Measurements from ENCODE around the gene CDH23. TPM values are rescaled to one million over a fixed set of nuclear protein-coding genes. Genes with fewer than 3 reads are reported as not detected.

Gene CDH23
- total and polyA plus RNA-seq, 9 of the 15 experiments (the other 6 are each of a cell fraction or from before 2014, with no cell fraction given), result 0.18 to 1.2 (median 0.47) TPM

DNA sequence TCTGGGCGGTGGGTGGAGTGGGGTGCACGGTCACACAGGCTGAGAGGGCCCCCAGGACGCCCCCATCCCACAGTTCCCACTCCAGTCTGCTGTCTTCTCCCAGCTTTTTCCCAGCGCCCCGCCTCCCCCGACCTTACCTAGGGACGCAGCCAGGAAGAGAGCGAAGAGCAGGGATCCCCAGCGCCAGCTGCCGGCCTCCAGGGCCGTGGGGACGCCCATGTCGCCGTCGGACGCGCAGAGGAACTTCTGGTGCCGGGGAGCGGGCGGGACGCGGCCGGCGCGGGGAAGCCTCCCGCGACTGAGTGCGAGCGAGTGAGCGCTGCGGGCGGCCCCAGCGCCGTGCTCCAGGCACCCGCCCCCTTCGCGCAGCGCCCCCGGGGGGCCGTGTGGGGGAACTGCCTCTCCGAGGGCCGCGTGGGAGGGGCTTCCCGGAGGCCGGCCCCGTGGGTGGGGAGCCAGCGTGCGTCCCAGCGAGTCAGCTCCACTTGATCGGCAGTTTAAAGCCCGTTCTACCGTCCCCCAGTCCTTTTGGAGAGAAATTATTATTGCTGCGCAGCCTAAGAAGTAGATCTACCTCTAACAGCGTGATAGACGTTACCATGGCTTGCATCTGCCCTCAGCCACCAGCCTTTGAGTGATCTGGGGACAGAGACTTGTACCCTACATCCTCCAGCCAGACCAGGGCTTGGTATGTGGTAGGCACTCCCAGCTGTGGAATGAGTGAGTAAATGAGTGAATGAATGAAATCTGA, 376.7 kb downstream of the CDH23 start, which contains the start of gene VSIR (continued):
- TF ChIP-seq ZFX (CRISPR knock-in tag; IDR thresholded peaks at IDR 0.05), result peak; percentile 75
- no peak for TF ChIP-seq NFYB (IDR thresholded peaks at IDR 0.05; ENCODE audit: extremely low read depth, insufficient read length)
- peak in 1 of 2 experiments; percentile 77; a peak in 2 of 4 replicates for TF ChIP-seq UBTF (IDR thresholded peaks at IDR 0.05; ENCODE audit: borderline replicate concordance in 1 of 2, low read depth in 2 of 2, low read length in 2 of 2)
- TF ChIP-seq, protein P1, sequence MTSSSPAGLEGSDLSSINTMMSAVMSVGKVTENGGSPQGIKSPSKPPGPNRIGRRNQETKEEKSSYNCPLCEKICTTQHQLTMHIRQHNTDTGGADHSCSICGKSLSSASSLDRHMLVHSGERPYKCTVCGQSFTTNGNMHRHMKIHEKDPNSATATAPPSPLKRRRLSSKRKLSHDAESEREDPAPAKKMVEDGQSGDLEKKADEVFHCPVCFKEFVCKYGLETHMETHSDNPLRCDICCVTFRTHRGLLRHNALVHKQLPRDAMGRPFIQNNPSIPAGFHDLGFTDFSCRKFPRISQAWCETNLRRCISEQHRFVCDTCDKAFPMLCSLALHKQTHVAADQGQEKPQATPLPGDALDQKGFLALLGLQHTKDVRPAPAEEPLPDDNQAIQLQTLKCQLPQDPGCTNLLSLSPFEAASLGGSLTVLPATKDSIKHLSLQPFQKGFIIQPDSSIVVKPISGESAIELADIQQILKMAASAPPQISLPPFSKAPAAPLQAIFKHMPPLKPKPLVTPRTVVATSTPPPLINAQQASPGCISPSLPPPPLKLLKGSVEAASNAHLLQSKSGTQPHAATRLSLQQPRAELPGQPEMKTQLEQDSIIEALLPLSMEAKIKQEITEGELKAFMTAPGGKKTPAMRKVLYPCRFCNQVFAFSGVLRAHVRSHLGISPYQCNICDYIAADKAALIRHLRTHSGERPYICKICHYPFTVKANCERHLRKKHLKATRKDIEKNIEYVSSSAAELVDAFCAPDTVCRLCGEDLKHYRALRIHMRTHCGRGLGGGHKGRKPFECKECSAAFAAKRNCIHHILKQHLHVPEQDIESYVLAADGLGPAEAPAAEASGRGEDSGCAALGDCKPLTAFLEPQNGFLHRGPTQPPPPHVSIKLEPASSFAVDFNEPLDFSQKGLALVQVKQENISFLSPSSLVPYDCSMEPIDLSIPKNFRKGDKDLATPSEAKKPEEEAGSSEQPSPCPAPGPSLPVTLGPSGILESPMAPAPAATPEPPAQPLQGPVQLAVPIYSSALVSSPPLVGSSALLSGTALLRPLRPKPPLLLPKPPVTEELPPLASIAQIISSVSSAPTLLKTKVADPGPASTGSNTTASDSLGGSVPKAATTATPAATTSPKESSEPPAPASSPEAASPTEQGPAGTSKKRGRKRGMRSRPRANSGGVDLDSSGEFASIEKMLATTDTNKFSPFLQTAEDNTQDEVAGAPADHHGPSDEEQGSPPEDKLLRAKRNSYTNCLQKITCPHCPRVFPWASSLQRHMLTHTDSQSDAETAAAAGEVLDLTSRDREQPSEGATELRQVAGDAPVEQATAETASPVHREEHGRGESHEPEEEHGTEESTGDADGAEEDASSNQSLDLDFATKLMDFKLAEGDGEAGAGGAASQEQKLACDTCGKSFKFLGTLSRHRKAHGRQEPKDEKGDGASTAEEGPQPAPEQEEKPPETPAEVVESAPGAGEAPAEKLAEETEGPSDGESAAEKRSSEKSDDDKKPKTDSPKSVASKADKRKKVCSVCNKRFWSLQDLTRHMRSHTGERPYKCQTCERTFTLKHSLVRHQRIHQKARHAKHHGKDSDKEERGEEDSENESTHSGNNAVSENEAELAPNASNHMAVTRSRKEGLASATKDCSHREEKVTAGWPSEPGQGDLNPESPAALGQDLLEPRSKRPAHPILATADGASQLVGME (CRISPR knock-in tag; IDR thresholded peaks at IDR 0.05), result peak; percentile 73; the same call in 1 of the 2 replicates
- TF ChIP-seq CREBBP (IDR thresholded peaks at IDR 0.05; ENCODE audit: low read depth, low read length), result no peak
- TF ChIP-seq MECOM (CRISPR knock-in tag; IDR thresholded peaks at IDR 0.05), result no peak
- no peak for TF ChIP-seq TRIM28 (IDR thresholded peaks at IDR 0.05)
- TF ChIP-seq CXXC5 (CRISPR knock-in tag; IDR thresholded peaks at IDR 0.05), result peak; percentile 96
- no peak for TF ChIP-seq BCOR (IDR thresholded peaks at IDR 0.05)
- 0 out of 2 replicates have a peak, but pooled peaks have one; percentile 38 for TF ChIP-seq SIN3B (IDR thresholded peaks at IDR 0.05; ENCODE audit: low read depth)
- no peak for TF ChIP-seq ATF1 (CRISPR knock-in tag; IDR thresholded peaks at IDR 0.05)
- TF ChIP-seq ATF1 (tag; IDR thresholded peaks at IDR 0.05), result peak; percentile 66
- peak; percentile 86 for TF ChIP-seq TGIF2 (CRISPR knock-in tag; IDR thresholded peaks at IDR 0.05)
- peak; percentile 92 for TF ChIP-seq ZNF263 (CRISPR knock-in tag; IDR thresholded peaks at IDR 0.05; ENCODE audit: borderline replicate concordance)
- no peak for TF ChIP-seq NR0B1 (IDR thresholded peaks at IDR 0.05; ENCODE audit: partially characterized antibody)
- TF ChIP-seq ZNF511 (CRISPR knock-in tag; IDR thresholded peaks at IDR 0.05), result peak; percentile 91
- peak; percentile 98 for TF ChIP-seq POLR2G (IDR thresholded peaks at IDR 0.05; ENCODE audit: low read depth, low read length)
- no peak for TF ChIP-seq TFAM (CRISPR knock-in tag; conservative IDR thresholded peaks at IDR 0.05)
